Kasumi-1 (cell line): ENCODE data around the gene GDPD4.

Experiments used
- DNase-seq, 2 experiments: peaks; one replicate each; lab custom pipeline; 2025; lab: John Stamatoyannopoulos, UW

The GDPD4 gene

GRCh38 chr11:77205467-77206263 lies 95.8 kb downstream of the GDPD4 start:
- DNase-seq, result no peak

GRCh38 chr11:77204754-77205466 lies 96.6 kb downstream of the GDPD4 start:
- DNase-seq, result no peak

- DNase-seq, result no peak
These were observed 97.4 kb downstream of the GDPD4 start for GRCh38 chr11:77203901-77204753.

GRCh38 chr11:77202941-77203900 lies 98.3 kb downstream of the GDPD4 start:
- DNase-seq, result no peak

GRCh38 chr11:77201991-77202841 lies 99.3 kb downstream of the GDPD4 start:
- DNase-seq, result no peak

- no peak for DNase-seq
These were observed 100.1 kb downstream of the GDPD4 start for GRCh38 chr11:77201370-77201769.

GRCh38 chr11:77200351-77201268 lies 100.9 kb downstream of the GDPD4 start:
- no peak for DNase-seq

- DNase-seq, result no peak
These were observed 102.2 kb downstream of the GDPD4 start for GRCh38 chr11:77199137-77199745.

- DNase-seq, result peak in 1 of 2 experiments; percentile 13
These were observed 103.0 kb downstream of the GDPD4 start for GRCh38 chr11:77198440-77198849.

- DNase-seq, result no peak
These were observed 103.7 kb downstream of the GDPD4 start for GRCh38 chr11:77197626-77198320.

GRCh38 chr11:77196961-77197360 lies 104.5 kb downstream of the GDPD4 start:
- no peak for DNase-seq

- no peak for DNase-seq
These were observed 106.3 kb downstream of the GDPD4 start for GRCh38 chr11:77195071-77195755.

GRCh38 chr11:77193911-77194830 lies 107.3 kb downstream of the GDPD4 start:
- DNase-seq, result peak; percentile 26 to 31

GRCh38 chr11:77193167-77193566 lies 108.3 kb downstream of the GDPD4 start:
- no peak for DNase-seq

GRCh38 chr11:77191823-77192495 lies 109.5 kb downstream of the GDPD4 start:
- DNase-seq, result peak; percentile 75 to 82

GRCh38 chr11:77191429-77191822 lies 110.1 kb downstream of the GDPD4 start:
- no peak for DNase-seq
